Stimulated activated CD4-positive, alpha-beta T cell treated with anti-CD3 and anti-CD28 coated beads, Interleukin-1b, Interleukin-23, amount 100 ng/mL, for 4 hours (primary cell): Measurements from ENCODE around the gene PRKCZ.
"Not testable (repeated sequence)": the region's sequence is repeated elsewhere in the genome, so short reads cannot be mapped to it uniquely, and the experiment has no call there.

ENCODE experiments used
- DNase-seq, 2 donors: peaks; one replicate each; pipeline ENCODE4 v3.0.0-alpha.2; 2020; ENCODE audit warnings: low read depth in 2 of 2

PRKCZ gene

DNA sequence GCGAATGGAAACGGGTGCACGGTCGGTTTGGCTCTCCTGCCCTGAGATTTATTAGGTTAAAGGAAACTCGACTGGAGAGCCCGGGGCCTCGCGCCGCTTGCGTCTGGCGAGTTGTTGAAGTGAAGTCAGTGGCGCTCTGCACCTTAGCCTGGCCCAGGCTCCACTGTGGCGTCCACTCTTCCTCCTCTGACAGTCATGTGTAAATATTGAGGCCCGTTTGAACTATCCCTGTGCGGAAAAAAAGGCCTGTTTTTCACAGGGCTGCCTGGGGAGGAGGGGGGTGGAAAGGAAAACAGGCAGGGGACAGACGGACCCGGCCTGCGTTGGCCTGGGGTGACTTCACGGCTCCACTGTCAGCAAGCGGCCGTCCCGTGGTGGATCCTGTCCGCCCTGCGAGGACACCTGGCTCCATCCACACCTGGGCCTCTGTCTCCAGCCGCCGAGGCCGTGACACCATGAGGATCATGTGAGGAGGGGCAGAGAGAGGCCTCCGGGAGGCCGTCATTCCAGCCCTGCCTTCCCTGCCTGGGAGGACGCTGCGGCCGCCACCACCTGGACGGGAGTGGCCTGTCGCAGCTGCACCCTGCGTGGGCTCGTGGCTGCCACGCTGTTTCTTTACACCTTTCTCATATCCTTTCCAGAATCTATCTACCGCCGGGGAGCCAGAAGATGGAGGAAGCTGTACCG lies 84.6 kb downstream of the PRKCZ start:
- no peak for DNase-seq

DNA sequence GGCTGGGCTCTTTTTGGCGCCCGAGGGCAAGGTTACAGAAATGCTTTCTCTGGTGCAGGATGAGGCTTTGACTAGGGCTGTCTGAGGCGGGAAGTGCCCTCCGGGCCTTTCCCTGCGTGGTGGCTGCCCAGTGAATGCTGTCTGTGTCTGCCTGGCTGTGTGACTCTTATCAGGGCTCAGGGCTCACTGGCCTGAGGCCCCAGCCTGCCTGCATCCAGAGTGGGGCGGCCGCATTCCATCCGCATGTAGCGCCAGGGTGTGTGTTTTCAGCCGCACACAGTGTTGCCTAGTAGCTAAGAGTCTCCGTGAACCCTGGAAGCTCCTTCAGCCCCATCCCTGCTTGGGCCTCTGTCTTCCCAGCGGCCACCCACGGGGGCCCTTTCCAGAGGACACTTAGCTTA lies 85.2 kb downstream of the PRKCZ start:
- DNase-seq: no peak

DNA sequence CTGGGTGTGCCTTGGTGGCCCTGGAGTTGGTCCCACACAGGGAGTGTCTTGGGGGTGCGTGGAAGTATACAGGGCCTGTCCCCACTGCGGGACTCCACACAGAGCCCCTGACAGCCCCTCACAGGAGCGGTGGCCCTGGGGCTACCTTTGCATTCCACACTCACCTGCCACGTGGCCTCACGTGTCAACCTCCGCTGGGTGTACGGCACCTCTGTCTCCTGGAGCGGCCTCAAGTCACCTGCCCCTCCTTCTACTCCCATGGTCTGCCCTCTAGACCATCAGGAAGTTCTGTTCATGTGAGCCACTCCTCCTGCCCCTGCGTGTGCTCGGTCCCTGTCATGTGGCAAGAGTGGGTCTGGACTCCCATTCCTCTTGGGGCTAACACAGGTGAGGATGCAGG lies 85.7 kb downstream of the PRKCZ start:
- no peak for DNase-seq

DNA sequence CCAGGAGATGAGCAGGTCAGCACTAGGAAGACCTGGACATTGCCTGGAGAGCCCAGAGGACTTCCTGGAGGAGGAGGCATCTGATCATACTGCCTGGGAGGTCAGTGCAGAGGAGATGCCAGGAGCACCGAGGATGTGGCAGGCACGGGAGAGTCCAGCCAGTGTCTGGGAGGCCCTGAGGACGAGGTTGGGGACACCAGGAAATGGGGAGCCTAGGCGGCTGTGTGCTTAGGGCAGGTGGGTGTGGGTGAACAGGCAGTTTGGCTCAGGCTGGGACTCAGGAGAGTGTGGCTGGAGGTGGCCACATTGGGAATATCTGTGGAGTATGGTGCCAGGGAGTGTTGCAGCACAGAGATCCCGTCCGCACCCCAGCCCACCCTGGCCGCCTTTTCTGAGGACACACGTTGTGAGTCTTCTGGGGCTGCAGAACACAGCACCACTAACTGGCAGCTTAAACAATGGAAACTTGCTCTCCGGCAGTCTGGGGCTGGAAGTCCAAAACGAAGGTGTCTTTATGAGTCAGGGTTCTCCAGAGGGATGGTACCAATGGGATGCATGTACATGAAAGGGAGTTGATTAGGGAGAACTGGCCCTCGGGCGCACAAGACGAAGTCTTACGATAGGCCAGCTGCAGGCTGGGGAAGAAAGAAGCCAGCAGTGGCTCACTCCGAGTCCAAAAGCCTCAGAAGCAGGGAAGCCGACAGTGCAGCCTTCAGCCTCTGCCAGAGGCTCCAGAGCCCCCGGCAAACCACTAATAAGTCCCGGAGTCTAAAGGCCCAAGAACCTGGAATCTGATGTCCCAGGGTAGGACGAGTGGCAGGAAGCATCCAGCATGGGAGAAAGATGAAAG lies 86.4 kb downstream of the PRKCZ start:
- DNase-seq: no peak

DNA sequence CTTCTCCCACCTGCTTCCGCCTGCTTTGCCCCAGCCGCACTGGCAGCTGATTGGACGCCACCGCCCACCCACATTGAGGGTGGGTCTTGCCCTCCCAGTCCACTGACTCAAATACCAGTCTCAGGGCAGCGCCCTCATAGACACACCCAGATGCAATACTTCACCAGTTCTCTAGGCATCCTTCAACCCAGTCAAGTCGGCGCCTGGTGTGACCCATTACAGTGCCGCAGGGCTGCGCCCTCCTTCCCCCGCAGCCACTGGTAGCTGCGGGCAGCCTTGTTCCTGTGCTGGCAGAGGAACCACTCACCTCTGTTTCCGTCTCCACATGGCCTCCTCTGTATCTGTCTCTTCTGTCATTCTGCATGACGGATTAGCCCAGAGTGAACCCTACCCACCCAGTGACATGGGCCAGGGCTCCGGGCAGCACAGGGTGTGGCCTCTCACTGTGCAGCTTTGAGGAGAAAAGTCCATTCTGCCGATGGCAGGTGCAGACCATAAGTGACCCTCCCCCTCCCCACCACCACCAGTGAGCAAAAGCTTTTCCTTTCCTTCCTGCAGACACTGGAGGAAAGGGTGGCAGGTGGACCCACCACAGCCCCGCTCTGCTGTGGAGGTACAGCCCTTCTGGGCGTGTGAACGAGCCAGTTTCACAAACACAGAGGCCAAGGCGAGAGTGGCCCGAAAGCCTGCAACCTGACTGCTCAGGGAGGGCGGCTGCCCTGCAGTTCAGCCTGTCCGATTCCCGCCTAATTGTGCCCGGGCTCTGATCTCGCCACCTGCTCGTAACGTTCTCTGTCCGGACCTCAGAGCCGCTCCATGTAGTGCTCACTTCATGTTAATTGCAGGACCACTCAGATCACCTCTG lies 87.3 kb downstream of the PRKCZ start:
- no peak for DNase-seq

DNA sequence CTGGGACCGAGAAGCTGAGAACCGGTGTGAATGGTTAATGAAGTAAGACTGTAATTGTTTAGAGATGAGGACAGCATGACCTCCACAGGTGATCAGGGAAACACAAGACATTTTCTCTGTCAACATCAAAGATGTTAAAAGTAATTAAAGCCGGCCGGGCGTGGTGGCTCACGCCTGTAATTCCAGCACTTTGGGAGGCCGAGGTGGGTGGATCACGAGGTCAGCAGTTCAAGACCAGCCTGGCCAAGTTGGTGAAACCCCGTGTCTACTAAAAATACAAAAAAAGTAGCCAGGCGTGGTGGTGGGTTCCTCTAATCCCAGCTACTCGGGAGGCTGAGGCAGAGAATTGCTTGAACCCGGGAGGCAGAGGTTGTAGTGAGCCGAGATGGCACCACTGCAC lies 88.9 kb downstream of the PRKCZ start:
- DNase-seq: not testable (repeated sequence)

DNA sequence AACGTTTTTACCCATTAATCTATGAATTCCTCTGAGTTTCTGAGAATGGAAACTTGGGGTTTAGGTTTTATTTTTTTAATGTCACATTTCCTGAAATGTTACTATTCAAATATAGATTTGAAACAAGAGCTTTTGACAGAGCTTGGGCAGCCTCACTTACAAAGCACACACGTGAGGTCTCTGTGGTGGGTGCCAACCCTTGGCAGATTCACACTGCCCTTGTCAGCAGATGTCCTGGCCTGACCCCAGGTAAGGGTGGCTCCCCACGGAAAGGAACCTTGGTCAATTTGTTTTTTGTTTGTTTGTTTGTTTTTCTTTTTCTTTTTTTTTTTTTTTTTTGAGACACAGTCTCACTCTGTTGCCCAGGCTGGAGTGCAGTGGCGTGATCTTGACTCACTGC lies 90.8 kb downstream of the PRKCZ start:
- DNase-seq: no peak

DNA sequence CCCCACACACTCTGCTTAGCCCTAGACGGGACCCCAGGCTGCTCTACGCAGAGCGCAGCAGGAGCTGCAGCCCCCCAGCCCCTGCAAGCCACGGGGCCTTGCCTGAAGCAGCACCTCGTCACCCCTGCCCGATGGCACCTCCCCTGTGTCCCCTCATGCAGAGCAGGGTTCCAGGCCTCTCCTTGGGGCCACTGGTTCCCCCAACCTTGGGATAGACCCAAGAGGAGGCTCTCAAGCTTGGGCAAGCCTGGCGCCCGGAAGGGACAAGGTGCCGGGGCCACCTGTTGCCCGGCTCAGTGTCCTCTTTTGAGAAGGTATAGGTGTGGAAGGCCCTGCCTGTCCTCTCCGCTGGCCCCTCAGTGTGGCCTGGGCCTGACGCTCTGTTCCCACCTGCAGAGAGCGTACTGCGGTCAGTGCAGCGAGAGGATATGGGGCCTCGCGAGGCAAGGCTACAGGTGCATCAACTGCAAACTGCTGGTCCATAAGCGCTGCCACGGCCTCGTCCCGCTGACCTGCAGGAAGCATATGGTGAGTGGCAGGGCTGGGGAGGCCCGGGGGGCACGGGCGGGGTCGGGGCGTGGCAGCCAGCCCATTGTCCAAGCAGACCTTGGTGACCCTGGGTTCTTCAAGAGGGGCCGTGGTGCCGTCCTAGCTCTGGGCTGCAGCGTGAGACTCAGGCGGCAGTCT lies 93.7 kb downstream of the PRKCZ start:
- no peak for DNase-seq

DNA sequence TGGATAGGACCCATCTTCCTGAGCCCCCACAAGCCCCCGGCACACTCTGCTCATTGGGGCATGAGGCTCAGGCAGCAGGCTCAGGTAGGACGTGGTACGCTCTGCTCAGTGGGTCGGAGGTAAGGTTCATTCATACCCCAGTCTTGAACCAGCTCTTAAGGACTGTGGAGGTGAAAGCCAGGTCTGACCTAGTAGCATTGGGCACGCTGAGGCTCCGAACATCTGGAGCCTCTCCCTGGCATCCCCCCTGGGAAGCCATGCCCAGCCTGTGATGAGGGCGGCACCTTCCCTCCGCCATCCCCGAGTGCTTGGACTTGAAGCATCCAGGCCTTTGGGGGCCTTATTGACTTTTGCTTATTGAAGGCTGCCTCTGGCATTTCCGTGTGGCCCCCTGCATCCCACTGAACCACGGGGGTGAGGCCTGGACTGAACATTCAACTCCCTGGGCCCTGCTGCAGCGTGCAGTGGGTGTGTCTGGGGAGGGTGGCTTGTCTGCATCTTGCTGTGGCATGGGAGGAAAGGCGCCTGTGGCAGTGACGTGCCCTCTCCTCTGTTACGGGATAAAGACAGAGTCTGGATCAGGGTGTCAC lies 94.4 kb downstream of the PRKCZ start:
- no peak for DNase-seq

DNA sequence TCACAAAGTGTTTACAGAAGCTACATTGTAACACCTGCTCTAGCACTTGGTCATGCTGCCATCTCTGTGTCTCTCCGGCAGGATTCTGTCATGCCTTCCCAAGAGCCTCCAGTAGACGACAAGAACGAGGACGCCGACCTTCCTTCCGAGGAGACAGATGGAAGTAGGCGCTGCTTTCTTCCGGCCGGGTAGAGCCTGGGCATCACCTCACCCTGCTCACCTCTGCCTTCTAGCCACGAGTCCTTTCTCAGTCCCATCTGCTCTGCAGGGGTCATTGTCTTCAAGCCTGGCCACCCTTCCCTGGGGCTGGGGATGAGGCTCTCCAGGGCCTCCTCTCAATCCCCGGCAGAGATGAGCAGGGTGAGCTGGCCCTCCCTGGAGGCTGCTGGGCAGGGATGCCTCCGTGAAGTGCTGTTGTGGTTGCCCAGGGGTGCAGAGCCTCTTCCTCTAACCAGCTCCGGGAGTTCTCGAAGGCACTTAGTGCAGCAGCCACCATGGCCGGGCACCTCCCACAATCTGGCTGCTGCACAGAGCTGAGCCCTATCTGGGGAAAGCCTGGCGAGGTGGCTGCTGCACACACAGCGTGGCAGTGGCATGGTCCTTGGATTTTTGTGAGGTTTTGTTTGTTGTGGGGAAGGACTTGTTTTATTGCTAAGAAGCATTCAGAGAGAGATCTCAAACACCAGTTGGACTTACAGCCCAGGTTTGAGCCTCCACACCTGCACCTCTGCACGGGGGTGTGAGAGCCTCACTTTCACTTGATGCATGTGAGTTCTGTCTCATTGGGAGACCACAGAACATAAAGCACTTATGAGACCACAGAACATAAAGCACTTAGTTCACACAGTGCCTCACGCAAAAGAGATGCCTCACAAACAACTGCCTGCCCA lies 96.0 kb downstream of the PRKCZ start:
- no peak for DNase-seq

DNA sequence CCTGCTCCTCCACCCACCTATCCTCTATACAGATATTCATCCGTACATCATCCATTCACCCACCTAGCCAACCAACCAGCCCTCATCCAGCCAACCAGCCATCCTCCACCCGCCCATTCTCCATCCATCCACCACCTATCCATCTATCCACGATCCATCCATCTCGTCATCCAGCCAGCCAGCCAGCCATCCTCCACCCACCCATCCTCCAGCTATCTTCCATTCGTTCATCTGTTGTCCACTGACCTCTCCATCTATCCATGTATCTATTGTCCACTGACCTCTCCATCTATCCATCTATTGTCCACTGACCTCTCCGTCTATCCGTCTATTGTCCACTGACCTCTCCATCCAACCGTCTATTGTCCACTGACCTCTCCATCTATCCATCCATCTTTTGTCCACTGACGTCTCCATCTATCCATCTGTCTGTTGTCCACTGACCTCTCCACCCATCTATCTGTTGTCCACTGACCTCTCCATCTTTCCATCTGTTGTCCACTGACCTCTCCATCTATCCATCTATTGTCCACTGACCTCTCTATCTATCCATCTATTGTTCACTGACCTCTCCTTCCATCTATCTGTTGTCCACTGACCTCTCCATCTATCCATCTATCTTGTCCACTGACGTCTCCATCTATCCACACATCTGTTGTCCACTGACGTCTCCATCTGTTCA lies 96.8 kb downstream of the PRKCZ start:
- DNase-seq: no peak

DNA sequence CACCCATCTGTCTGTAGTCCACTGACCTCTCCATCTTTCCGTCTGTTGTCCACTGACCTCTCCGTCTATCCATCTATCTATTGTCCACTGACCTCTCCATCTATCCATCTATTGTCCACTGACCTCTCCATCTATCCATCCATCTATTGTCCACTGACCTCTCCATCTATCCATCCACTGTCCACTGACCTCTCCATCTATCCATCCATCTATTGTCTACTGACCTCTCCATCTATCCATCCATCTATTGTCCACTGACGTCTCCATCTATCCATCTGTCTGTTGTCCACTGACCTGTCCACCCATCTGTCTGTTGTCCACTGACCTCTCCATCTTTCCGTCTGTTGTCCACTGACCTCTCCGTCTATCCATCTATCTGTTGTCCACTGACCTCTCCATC lies 97.7 kb downstream of the PRKCZ start:
- not testable (repeated sequence) for DNase-seq

DNA sequence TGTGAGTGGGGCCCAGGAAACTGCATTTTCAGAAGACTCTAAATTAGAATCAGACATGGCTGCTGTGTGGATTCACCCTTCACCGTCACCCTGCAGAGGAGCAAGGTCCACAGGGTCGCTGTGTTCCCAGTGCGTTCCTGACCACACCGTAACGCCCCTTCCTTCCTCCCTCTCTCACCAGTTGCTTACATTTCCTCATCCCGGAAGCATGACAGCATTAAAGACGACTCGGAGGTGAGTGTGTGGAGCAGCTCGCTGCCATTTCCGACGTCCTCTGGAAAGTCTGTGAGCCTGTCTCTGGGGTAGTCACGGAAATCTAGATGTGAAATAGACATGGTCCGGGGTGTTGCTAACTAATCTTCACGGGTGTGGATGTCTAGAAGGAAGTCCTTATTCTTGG lies 98.5 kb downstream of the PRKCZ start:
- peak in 1 of 2 donors; percentile 26 for DNase-seq

DNA sequence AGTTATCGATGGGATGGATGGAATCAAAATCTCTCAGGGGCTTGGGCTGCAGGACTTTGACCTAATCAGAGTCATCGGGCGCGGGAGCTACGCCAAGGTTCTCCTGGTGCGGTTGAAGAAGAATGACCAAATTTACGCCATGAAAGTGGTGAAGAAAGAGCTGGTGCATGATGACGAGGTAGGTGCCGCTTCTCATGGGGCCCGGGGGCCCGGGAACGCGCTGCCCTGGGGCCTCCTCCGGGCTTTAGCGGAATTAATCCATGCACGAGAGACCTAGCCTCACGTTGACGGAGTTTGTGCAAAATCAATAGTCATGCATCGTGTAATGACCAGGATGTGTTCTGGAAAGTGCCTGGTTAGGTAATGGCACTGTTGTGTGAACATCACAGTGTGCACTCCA lies 100.6 kb downstream of the PRKCZ start:
- DNase-seq: no peak

DNA sequence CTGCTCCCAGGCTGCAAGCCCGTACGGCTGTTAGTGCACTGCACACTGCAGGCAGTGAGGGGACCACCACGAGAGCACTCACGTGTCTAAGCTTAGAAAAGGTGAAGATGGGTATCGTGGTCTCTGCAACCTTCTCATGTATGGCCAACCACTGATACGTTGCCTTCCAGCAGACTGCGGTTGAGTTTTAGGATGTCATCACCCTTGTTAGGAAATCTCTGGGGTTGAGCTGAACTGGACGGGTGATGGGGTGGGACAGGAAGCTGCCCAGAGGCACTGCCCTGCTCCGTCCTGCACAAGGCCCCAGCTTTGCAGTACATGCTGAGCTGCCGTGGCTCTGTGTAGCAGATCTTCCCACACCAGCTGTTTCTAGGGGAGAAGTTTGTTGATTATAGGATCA lies 101.0 kb downstream of the PRKCZ start:
- DNase-seq: no peak

DNA sequence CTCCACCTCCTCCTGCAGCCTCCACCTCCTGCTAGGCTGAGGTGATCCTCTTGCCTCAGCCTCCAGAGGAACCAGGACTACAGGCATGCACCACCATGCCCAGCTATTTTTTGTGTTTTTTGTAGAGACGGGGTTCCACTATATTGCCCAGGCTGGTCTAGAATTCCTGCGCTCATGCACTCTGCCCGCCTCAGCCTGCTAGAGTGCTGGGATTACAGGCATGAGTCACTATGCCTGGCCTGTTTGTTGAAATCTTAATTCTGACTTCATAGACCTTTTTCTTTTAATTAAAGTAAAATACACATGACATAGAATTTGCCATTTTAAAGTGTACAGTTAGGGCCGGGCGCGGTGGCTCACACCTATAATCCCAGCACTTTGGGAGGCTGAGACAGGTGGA lies 101.7 kb downstream of the PRKCZ start:
- DNase-seq: no peak

DNA sequence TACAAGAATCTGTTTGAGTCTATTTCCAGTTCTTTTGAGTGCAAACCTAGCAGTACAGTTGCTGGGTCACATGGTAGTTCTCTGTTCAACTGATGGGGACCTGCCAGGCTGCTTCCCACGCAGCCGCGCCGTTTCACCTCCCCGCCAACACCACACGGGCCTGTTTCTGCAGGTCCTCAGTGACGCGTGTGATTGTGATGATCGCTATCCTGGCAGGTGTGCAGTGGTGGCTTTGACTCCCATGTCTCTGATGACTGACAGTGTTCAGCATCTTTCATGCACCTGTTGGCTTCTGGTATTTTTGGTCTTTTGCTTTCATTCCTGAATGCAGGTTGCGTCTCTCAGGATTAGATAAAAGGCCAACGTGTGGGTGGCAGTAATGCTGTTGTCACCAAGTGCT lies 102.7 kb downstream of the PRKCZ start:
- DNase-seq: no peak

DNA sequence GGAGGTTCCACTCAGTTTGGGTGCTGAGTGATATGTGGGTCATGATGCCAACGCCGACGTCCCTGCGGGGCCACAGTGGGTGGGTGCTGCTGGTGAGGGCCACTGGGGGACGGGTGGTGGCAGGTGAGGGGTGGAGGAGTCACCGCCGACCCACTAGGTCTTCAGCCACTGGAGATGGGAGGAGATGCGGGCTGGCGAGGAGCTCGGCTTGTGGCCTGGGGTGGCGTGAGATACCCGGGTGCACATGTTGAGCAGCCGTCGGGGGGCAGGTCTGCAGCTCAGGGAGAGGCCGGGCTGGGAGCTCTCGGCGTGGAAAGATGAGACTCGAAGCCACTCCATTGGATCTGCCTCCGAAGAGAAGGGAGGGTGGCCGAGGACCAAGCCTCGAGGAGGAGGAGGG lies 103.8 kb downstream of the PRKCZ start:
- DNase-seq: no peak

DNA sequence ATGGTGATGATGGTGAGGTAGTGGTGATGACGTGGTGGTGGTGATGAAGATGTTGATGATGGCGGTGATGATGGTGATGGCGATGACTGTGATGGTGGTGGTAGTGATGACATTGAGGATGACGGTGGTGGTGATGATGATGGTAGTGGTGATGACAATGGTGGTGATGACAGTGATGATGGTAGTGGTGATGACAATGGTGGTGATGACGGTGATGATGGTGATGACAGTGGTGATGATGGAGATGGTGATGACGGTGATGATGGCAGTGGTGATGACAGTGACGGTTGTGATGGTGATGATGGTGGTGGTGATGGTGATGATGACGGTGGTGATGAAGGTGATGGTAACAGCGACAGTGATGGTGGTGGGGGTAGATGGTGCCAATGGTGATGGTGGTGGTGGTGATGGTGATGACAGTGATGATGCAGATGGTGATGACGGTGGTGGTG lies 105.0 kb downstream of the PRKCZ start:
- DNase-seq: no peak

DNA sequence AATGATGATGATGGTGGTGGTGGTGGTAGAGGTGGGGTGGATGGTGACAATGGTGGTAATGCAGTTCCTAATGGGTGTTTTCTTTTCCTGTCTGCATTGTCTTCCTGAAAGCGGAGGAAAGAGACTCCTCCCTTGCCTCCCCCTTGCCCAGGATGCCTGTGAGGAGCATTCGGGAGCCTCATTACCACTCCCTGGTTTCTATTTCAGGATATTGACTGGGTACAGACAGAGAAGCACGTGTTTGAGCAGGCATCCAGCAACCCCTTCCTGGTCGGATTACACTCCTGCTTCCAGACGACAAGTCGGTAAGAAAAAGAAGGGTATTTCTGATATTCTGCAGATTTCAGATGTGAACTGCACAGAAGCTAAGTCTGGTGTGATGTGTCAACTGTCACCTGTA lies 105.6 kb downstream of the PRKCZ start:
- no peak for DNase-seq
